ENCODE data around the gene PLA2G2D. TPM values are rescaled to one million over a fixed set of nuclear protein-coding genes. Genes with fewer than 3 reads are reported as not detected.

PLA2G2D gene
- total RNA-seq, 6 donors from 2014 or later, result 0.13 to 0.29 TPM; not detected in 4

DNA sequence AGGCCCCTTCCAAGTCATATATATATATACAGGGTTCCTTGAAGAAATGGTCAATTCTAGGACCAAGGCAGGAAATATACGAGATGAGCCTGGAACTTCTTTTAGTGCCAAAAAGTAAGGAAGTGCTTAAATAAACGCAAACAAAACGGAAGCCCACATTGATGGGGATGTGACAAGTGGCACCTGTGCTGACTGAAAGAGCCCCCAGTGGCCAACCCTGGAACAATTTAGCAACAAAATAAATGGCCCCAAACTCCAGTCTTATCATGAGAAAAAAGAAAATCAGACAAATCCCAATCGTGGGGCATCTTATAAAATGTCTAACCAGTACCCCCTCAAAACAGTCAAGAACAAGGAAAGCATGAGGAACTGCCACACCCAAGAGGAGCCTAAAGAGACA, 31.7 kb downstream of the PLA2G2D start:
- H3K4me3 ChIP-seq, result no peak overlapping the region
- no peak for DNase-seq
- H3K36me3 ChIP-seq, result no peaks in the 10 kb centered on the region
- no peaks in the 10 kb centered on the region for H3K27me3 ChIP-seq
- no peak overlapping the region for H3K27ac ChIP-seq
- 51 to 61% methylated on average over 4 of the region's 4 CpGs for WGBS, 2 donors
- TF ChIP-seq EP300 (IDR thresholded peaks at IDR 0.05) (no peak), POLR2AphosphoS5 (IDR thresholded peaks at IDR 0.05) (no peak), POLR2A (IDR thresholded peaks at IDR 0.05) (no peak)
- no peaks in the 10 kb centered on the region for H3K9me3 ChIP-seq
- no peaks in the 10 kb centered on the region for H3K4me1 ChIP-seq
- ATAC-seq (ENCODE audit: low FRiP score in 2 of 2), result no peak

DNA sequence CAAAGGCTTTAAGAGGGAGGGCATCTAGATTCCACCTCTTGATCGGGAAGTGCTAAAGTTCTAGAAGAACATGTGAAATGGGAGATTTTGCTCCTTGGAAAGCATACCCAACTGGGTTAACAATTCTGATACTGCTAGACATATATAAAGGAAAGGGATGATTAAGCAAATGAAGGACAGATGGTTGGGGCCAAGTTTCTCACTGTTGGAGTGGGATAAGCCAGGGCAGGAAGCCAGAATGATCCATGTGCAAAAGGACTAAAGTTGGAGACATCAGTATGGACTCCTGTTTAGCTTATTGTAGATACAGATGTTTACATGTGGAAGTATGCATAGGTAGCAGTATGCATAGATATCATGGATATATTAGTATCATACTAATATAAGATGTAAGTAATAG, 32.5 kb downstream of the PLA2G2D start:
- no peak for TF ChIP-seq POLR2A (IDR thresholded peaks at IDR 0.05)
- TF ChIP-seq, protein P1, sequence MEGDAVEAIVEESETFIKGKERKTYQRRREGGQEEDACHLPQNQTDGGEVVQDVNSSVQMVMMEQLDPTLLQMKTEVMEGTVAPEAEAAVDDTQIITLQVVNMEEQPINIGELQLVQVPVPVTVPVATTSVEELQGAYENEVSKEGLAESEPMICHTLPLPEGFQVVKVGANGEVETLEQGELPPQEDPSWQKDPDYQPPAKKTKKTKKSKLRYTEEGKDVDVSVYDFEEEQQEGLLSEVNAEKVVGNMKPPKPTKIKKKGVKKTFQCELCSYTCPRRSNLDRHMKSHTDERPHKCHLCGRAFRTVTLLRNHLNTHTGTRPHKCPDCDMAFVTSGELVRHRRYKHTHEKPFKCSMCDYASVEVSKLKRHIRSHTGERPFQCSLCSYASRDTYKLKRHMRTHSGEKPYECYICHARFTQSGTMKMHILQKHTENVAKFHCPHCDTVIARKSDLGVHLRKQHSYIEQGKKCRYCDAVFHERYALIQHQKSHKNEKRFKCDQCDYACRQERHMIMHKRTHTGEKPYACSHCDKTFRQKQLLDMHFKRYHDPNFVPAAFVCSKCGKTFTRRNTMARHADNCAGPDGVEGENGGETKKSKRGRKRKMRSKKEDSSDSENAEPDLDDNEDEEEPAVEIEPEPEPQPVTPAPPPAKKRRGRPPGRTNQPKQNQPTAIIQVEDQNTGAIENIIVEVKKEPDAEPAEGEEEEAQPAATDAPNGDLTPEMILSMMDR (IDR thresholded peaks at IDR 0.05), result no peak
- no peak for TF ChIP-seq EP300 (IDR thresholded peaks at IDR 0.05)
- no peak for TF ChIP-seq POLR2AphosphoS5 (IDR thresholded peaks at IDR 0.05)

DNA sequence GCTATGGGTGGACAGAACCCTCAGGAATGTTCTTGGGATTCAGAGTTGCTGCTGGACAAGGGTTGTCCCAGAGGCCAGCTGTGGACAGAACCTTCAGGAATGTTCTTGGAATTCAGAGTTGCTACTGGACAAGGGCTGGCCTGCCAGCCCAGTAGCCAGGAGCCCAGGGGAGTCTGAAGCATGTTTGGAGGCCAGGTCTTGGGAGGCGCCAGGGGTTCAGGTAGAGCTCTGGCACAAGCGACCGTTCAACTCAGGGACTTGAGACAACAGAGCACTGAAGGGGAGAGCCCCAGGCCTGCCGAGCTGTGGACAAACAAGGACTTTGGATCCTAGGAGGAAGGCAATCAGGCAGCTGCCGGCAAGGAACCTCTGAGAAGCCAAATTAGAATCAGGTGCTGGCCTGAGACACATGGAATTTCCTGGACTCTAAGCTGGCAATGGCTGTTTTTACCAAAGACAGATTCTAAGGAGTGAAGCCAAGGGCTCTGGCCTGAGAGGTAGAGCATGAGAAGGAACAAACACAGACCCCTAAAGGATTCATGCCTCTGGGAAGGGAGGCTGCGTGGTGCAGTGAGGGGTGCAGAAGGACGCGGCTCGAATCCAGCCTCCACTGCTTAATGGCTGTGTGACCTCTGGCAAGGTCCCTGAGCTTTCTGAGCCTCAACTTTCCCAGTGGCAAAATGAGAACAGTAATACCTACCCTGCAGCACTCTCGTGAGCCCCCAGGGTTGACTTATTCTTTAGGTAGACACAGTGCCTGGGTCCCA, 36.0 kb downstream of the PLA2G2D start:
- H3K4me1 ChIP-seq, result peaks cover 12 to 18% (median 14%) of the 10 kb centered on the region in 4 donors
- H3K36me3 ChIP-seq, result no peaks in the 10 kb centered on the region
- no peak overlapping the region for H3K4me3 ChIP-seq
- TF ChIP-seq, protein P1 (IDR thresholded peaks at IDR 0.05), result no peak
- TF ChIP-seq EP300 (IDR thresholded peaks at IDR 0.05), result no peak
- no peak for TF ChIP-seq POLR2AphosphoS5 (IDR thresholded peaks at IDR 0.05)
- no peak for TF ChIP-seq POLR2A (IDR thresholded peaks at IDR 0.05)
- peak overlapping the region in 1 of 4 donors; percentile 27 for H3K27ac ChIP-seq
- H3K9me3 ChIP-seq, result no peaks in the 10 kb centered on the region
- peak in 1 of 2 donors; percentile 27 for ATAC-seq (ENCODE audit: low FRiP score in 2 of 2)
- DNase-seq, result no peak
- no peaks in the 10 kb centered on the region for H3K27me3 ChIP-seq
- 86 to 94% methylated on average over 6 to 10 of the region's 10 CpGs for WGBS, 2 donors

More for the DNA sequence above, 32.5 kb downstream of the PLA2G2D start:
- Histone ChIP-seq H3K27me3 (no peaks in the 10 kb centered on the region), H3K9me3 (no peaks in the 10 kb centered on the region), H3K36me3 (no peaks in the 10 kb centered on the region), H3K27ac (no peak overlapping the region), H3K4me1 (no peaks in the 10 kb centered on the region), H3K4me3 (no peak overlapping the region)
- ATAC-seq (ENCODE audit: low FRiP score in 2 of 2) (no peak), DNase-seq (no peak)
- WGBS, 2 donors, result 100% methylated on average over 1 of the region's 1 CpG

DNA sequence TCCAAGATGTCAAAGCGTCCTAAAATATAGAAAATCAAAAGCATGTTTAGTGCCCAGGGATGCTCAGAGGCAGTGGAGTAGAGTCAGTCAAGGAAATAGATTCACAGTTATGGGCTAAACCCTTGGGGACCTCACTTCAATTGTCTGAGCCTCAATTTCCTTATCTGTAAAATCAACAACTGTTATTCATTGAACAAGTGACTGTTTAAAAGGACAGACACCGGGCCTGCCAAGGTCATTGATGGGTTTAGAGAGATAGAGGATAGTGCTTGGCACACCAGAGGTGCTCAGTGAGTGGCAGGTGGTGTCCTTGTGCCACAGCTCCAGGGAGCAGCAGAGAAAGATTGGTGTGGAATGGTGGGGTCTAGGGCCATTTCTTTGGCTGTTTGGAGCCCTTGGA, 36.6 kb downstream of the PLA2G2D start:
- H3K36me3 ChIP-seq, result no peaks in the 10 kb centered on the region
- whole genome bisulfite sequencing, 2 donors, result 68% methylated on average over 2 of the region's 2 CpGs
- no peaks in the 10 kb centered on the region for H3K9me3 ChIP-seq
- no peak for TF ChIP-seq EP300 (IDR thresholded peaks at IDR 0.05)
- TF ChIP-seq, protein P1 (IDR thresholded peaks at IDR 0.05), result no peak
- no peak for TF ChIP-seq POLR2A (IDR thresholded peaks at IDR 0.05)
- no peak for TF ChIP-seq POLR2AphosphoS5 (IDR thresholded peaks at IDR 0.05)
- peak overlapping the region in 1 of 4 donors; percentile 27 for H3K27ac ChIP-seq
- no peaks in the 10 kb centered on the region for H3K27me3 ChIP-seq
- peaks cover 12 to 18% (median 14%) of the 10 kb centered on the region in 4 donors for H3K4me1 ChIP-seq
- H3K4me3 ChIP-seq, result no peak overlapping the region
- ATAC-seq (ENCODE audit: low FRiP score in 2 of 2) (no peak), DNase-seq (no peak)

DNA sequence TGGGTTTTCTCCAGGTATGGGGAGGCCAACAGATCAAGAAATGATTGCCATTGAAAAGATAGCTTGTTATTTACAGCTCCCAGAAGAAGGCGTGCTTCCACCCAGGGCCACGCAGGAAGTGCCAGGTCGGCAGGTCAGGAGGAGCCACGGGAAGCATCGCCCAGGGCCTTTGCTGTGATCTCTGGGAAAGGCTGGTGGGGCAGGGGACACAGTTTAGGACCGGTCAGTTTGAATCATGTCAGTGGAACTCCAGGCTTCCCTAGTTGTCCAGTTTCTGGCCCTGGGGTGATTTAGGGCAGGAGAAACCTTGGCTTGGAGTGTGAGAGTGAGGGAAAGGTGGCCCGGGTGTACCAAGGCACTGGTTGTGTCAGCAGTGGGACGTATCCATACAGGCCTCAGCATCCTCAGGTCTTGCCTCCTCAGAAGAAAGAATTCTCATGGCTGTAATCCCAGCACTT, 38.0 kb downstream of the PLA2G2D start:
- no peaks in the 10 kb centered on the region for H3K27me3 ChIP-seq
- WGBS, 2 donors, result 49 to 53% methylated on average over 7 to 8 of the region's 8 CpGs
- H3K4me1 ChIP-seq, result peaks cover 12 to 18% (median 14%) of the 10 kb centered on the region in 4 donors
- ATAC-seq (ENCODE audit: low FRiP score in 2 of 2) (no peak), DNase-seq (no peak)
- no peaks in the 10 kb centered on the region for H3K36me3 ChIP-seq
- TF ChIP-seq POLR2A (IDR thresholded peaks at IDR 0.05) (no peak), EP300 (IDR thresholded peaks at IDR 0.05) (no peak)
- TF ChIP-seq, protein P1 (IDR thresholded peaks at IDR 0.05), result no peak
- no peak overlapping the region for H3K4me3 ChIP-seq
- H3K27ac ChIP-seq, result peak overlapping the region in 1 of 4 donors; percentile 48
- no peaks in the 10 kb centered on the region for H3K9me3 ChIP-seq

All from upper lobe of left lung (tissue), 6 donors.